Spleen (tissue), 11 donors: ENCODE data around the gene DPH5. TPM values are rescaled to one million over a fixed set of nuclear protein-coding genes. Genes with fewer than 3 reads are reported as not detected.

Experiments
- DNase-seq: peaks from one replicate; pipeline ENCODE4 v3.0.0-alpha.2; 2020
- H3K27ac ChIP-seq, 8 donors: fragments of 200-600 bp; sonication (generic) in 7 of 8; 1 replicate in 4 of 8; 2 replicates in 4 of 8; pipeline versions ENCODE4 v1.5.0 to v1.8.0; 2016 to 2021; ENCODE audit warnings: inconsistent platforms in 4 of 8, mild to moderate bottlenecking in 4 of 8, moderate library complexity in 1 of 8
- H3K27me3 ChIP-seq, 7 donors: fragments of 200-600 bp; sonication (generic) in 6 of 7; replicated peaks in 1 of 7; 1 replicate in 4 of 7; 2 replicates in 3 of 7; pipeline versions ENCODE4 v1.5.0 to v1.8.0; 2016 to 2021; ENCODE audit warnings: inconsistent platforms in 3 of 7, mild to moderate bottlenecking in 1 of 7
- H3K36me3 ChIP-seq, 6 donors: fragments of 200-600 bp; sonication (generic) in 5 of 6; 1 replicate in 4 of 6; 2 replicates in 2 of 6; pipeline versions ENCODE4 v1.5.0 to v1.8.0; 2016 to 2021; ENCODE audit warnings: inconsistent platforms in 2 of 6
- H3K4me1 ChIP-seq, 6 donors: fragments of 200-600 bp; sonication (generic) in 5 of 6; 1 replicate in 3 of 6; 2 replicates in 3 of 6; pipeline versions ENCODE4 v1.5.0 to v1.8.0; 2016 to 2021; ENCODE audit warnings: inconsistent platforms in 3 of 6
- H3K4me3 ChIP-seq, 8 donors: fragments of 200-600 bp; sonication (generic) in 7 of 8; 1 replicate in 4 of 8; 2 replicates in 4 of 8; pipeline versions ENCODE4 v1.5.0 to v1.8.0; 2016 to 2021; ENCODE audit warnings: inconsistent platforms in 4 of 8, mild to moderate bottlenecking in 4 of 8, moderate library complexity in 2 of 8
- H3K9me3 ChIP-seq, 8 donors: fragments of 200-600 bp; sonication (generic) in 7 of 8; 1 replicate in 4 of 8; 2 replicates in 4 of 8; pipeline versions ENCODE4 v1.5.0 to v1.8.0; 2016 to 2021; ENCODE audit warnings: inconsistent platforms in 4 of 8
- POLR2A ChIP-seq, 3 donors: fragments of 450-650 bp; IDR thresholded peaks; one replicate each; pipeline ENCODE4 v1.5.1; 2017; ENCODE audit warnings: antibody characterized with exemption in 3 of 3, mild to moderate bottlenecking in 1 of 3
- POLR2AphosphoS5 ChIP-seq, 3 donors: sonication (generic); formaldehyde crosslinking; IDR thresholded peaks; one replicate each; pipeline ENCODE4 v1.5.1; 2017; ENCODE audit warnings: antibody characterized with exemption in 3 of 3
- WGBS, 5 donors: extraction: QIAGEN DNeasy Blood & Tissue Kit in 3 of 5; methylation state at CpG; one replicate each; pipeline versions ENCODE4 v1.1.5 to v1.1.7; 2013 to 2018; 5-methylcytosine and 5-hydroxymethylcytosine counted together
- intact Hi-C: fragments of 100-400 bp; cut with DNase I; formaldehyde crosslinking; loops from one replicate; pipeline ENCODE4 v1.15.0; 2023; ENCODE audit warnings: low total_unique reads
- polyA plus RNA-seq, 3 donors: library from polyadenylated mRNA; stranded (reverse); fragments of 200-250 nt; gene quantifications; one replicate each; pipeline ENCODE4 v1.2.1, GENCODE V29; 2013
- total RNA-seq, 7 donors: library from RNA; depleted of rRNA in 3 of 7; stranded (reverse); fragments of >200 nt in 3 of 7; fragmentation: NEBNext Ultra II Directional in 4 of 7; extraction: Animal tissue kit (Norgen Biotek cat#: 25700) in 4 of 7; gene quantifications; one replicate each; pipeline versions ENCODE4 v1.1.0 to v1.2.1, GENCODE V29; 2016 to 2021
- TF ChIP-seq, protein P1 (sequence below), 11 experiments: fragments of 200-600 bp in 7 of 11; fragments of 450-650 bp in 4 of 11; sonication (generic) in 4 of 11; IDR thresholded peaks in 8 of 11; conservative IDR thresholded peaks in 3 of 11; 1 replicate in 7 of 11; 2 replicates in 4 of 11; pipeline versions ENCODE4 v1.4.0 to v1.8.0; 2016 to 2021; ENCODE audit warnings: antibody characterized with exemption in 11 of 11, inconsistent platforms in 4 of 11, mild to moderate bottlenecking in 1 of 11
- donor health status: healthy with polysubstance abuse.
- donor health status: DM: no; HTN: no; CAD: no; lungs with moderate emphysema.
- donor health status: DM: no; HTN: no; CAD: no.
- donor health status: Bipolar disorder and iron deficiency.
- donor health status: healthy.
- donor health status: DM: no; HTN: no; CAD: no.
- donor health status: DM: yes; HTN: yes; CAD: no.

The DPH5 gene
- total and polyA plus RNA-seq, 10 donors: 19.3 to 60.0 (median 26.0) TPM

DNA sequence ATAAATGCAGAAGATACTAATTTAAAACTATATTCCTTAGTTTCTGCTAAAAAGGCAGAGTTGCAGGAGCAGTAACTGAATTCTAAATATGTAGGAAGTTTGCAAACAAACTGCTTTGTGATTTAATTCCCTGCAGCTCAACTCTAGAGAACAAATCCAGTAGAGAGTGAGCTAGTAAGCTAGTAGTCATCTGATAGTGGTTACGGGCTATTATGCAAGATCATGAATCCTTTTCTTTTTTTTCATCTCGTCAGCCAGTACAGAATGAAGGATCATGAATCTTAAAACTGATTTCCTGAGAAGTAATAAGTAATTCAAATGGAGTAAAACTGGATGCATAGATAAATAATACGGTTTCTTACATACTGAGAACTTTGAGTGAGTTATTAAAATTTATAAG is 3.3 kb downstream of the DPH5 start:
- intact Hi-C loops: no loop called here
- peaks cover 7 to 58% (median 27%) of the 10 kb centered on the region in 6 donors for H3K4me1 ChIP-seq
- WGBS, 5 donors: 69 to 90% (median 76%) methylated on average over 3 of the region's 3 CpGs
- H3K27me3 ChIP-seq: no peaks in the 10 kb centered on the region
- H3K9me3 ChIP-seq: no peaks in the 10 kb centered on the region
- H3K4me3 ChIP-seq: no peak overlapping the region
- TF ChIP-seq POLR2A (IDR thresholded peaks at IDR 0.05): no peak
- no peak for TF ChIP-seq POLR2AphosphoS5 (IDR thresholded peaks at IDR 0.05)
- TF ChIP-seq, protein P1, sequence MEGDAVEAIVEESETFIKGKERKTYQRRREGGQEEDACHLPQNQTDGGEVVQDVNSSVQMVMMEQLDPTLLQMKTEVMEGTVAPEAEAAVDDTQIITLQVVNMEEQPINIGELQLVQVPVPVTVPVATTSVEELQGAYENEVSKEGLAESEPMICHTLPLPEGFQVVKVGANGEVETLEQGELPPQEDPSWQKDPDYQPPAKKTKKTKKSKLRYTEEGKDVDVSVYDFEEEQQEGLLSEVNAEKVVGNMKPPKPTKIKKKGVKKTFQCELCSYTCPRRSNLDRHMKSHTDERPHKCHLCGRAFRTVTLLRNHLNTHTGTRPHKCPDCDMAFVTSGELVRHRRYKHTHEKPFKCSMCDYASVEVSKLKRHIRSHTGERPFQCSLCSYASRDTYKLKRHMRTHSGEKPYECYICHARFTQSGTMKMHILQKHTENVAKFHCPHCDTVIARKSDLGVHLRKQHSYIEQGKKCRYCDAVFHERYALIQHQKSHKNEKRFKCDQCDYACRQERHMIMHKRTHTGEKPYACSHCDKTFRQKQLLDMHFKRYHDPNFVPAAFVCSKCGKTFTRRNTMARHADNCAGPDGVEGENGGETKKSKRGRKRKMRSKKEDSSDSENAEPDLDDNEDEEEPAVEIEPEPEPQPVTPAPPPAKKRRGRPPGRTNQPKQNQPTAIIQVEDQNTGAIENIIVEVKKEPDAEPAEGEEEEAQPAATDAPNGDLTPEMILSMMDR (IDR thresholded peaks at IDR 0.05 in 8 of 11, conservative IDR thresholded peaks at IDR 0.05 in 3 of 11): no peak
- DNase-seq: no peak
- H3K36me3 ChIP-seq: peaks cover 0 to 43% (median 0%) of the 10 kb centered on the region in 6 donors
- H3K27ac ChIP-seq: no peak overlapping the region

DNA sequence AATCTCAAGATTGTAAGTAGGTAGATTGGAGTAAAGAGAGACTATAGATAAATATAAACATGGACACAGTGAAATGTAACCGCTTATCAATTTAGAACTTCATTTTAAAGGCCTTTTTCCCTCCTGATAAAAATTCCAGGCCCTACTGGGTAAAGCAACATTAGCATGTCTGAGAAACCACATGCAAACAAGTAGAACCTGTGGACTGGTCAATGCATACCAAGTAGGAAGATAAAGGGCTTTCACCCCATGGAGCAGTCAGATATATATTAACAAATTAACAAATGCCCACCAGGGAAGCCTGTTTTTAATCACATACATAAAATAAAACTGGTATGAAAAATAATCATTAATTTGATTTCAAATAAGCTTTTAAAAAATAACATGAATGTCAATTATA is 8.1 kb downstream of the DPH5 start:
- Histone ChIP-seq H3K4me1 (peaks cover 0 to 16% (median 3%) of the 10 kb centered on the region in 6 donors), H3K27ac (no peak overlapping the region), H3K27me3 (no peaks in the 10 kb centered on the region), H3K36me3 (peaks cover 0 to 56% (median 0%) of the 10 kb centered on the region in 6 donors), H3K9me3 (no peaks in the 10 kb centered on the region), H3K4me3 (no peak overlapping the region)
- no peak for DNase-seq
- intact Hi-C loops: no loop called here
- TF ChIP-seq POLR2A (IDR thresholded peaks at IDR 0.05) (no peak), POLR2AphosphoS5 (IDR thresholded peaks at IDR 0.05) (no peak)
- TF ChIP-seq, protein P1 (IDR thresholded peaks at IDR 0.05 in 8 of 11, conservative IDR thresholded peaks at IDR 0.05 in 3 of 11): no peak
- WGBS, 5 donors: 96 to 100% (median 100%) methylated on average over 1 of the region's 1 CpG

DNA sequence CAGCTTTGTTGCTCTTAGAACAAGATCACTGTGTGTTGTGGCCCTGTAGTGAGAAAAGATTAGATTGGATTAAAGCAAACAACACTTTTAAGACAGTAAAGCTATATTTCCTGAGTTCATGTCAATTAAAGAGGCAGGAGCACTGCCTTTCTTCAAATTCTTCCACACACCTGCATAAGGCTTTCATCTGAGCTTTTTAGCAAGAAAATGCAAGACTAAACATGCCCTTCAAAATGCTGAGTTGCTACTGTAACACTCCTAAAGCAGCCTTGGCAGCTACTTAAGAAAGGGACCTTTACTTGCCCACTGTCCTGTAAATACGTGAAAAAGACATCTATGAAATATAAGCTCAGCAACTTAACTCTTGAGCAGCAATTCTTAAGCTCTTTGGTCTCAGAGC is 11.8 kb downstream of the DPH5 start:
- no peak for DNase-seq
- no peaks in the 10 kb centered on the region for H3K27me3 ChIP-seq
- H3K4me3 ChIP-seq: no peak overlapping the region
- H3K9me3 ChIP-seq: no peaks in the 10 kb centered on the region
- TF ChIP-seq, protein P1 (IDR thresholded peaks at IDR 0.05 in 8 of 11, conservative IDR thresholded peaks at IDR 0.05 in 3 of 11): no peak
- TF ChIP-seq POLR2AphosphoS5 (IDR thresholded peaks at IDR 0.05) (no peak), POLR2A (IDR thresholded peaks at IDR 0.05) (no peak)
- WGBS, 5 donors: 88 to 100% (median 96%) methylated on average over 1 of the region's 1 CpG
- H3K27ac ChIP-seq: no peak overlapping the region
- intact Hi-C loops: no loop called here
- peaks cover 0 to 39% (median 0%) of the 10 kb centered on the region in 6 donors for H3K36me3 ChIP-seq
- no peaks in the 10 kb centered on the region for H3K4me1 ChIP-seq

DNA sequence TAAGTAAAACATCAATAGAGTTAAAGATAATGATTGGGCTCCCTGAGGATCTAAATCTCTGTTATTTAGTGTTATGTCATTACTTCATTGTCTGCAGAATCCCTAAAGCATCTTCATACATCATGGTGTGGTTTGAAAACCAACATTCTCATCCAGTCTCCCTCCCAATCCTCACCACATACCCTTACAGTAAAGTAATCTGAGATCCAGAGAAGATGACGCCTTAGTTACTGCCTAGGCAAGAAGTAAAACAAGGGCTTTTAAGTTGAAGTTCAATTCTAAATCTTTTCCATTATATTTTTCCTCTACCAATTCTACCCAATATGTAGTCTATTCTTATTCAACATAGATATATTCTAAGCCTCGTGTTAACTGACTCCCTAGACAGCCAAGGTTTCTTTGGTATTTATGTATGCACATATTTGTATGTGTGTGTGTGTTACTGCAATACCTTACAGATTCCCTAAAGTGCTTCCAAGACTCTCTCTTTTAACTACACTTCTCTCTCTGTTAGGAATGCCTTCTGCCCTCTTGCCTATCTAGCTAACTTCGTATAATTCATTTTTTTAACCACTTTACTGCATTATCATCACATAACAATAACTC is 17.3 kb downstream of the DPH5 start:
- no peak overlapping the region for H3K27ac ChIP-seq
- TF ChIP-seq POLR2AphosphoS5 (IDR thresholded peaks at IDR 0.05): no peak
- H3K4me3 ChIP-seq: no peak overlapping the region
- no peaks in the 10 kb centered on the region for H3K27me3 ChIP-seq
- peaks cover 0 to 39% (median 16%) of the 10 kb centered on the region in 6 donors for H3K4me1 ChIP-seq
- intact Hi-C loops: no loop called here
- no peak for DNase-seq
- H3K9me3 ChIP-seq: no peaks in the 10 kb centered on the region
- 94 to 99% (median 95%) methylated on average over 3 of the region's 3 CpGs for WGBS, 5 donors
- peaks cover 0 to 26% (median 0%) of the 10 kb centered on the region in 6 donors for H3K36me3 ChIP-seq
